ENCODE measurements around the gene CD2. TPM values are rescaled to one million over a fixed set of nuclear protein-coding genes. Genes with fewer than 3 reads are reported as not detected.

Gene CD2
- total RNA-seq, 1 donor from 2014 or later = not detected

DNA sequence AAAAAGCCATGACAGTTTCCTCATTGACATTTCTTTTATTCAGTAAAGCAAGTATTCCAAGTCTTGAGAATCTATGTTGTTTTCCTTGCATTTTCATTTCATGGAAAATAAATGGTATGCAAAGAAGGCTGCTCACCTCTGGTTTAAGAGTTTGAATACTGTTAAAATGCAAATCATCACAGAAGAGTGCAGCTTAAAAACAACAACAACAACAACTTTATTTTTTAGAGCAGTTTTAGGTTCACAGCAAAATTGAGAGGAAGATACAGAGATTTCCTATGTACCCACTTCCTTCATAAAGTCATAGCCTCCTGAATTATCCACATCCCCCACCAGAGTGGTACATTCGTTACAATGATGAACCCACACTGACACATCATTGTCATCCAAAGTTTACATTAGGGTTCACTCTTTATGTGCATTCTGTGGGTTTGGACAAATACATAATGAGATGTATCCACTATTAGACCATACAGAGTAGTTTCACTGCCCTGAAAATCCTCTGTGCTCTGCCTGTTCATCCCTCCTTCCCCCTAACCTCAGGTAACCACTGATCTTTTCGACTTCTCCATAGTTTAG lies 39.2 kb downstream of the CD2 start:
- Mint-ChIP-seq H3K27ac (ENCODE audit: unreplicated experiment) (no peak overlapping the region), H3K9me3 (ENCODE audit: low read depth) (peaks cover 6% of the 10 kb centered on the region)

DNA sequence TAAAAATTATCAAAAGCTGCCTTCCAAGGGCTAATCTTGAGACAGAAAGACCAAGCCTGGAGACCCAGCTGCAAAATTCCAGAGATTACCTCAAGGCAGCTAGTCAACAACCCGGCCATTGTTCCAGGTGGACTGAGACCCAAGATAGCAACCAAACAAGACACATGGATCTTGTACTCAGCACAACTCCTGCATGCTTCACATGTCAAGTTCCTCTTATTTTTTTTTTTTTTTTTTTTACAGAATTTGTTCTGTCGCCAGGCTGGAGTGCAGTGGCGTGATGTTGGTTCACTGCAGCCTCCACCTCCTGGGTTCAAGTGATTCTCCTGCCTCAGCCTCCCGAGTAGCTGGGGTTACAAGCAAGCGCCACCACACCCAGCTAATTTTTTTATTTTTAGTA lies 40.1 kb downstream of the CD2 start:
- H3K27me3 Mint-ChIP-seq (ENCODE audit: low read depth) = peaks cover 9% of the 10 kb centered on the region
- H3K4me1 Mint-ChIP-seq (ENCODE audit: low read depth) = no peaks in the 10 kb centered on the region
- no peak overlapping the region for H3K27ac Mint-ChIP-seq (ENCODE audit: unreplicated experiment)
- H3K36me3 Mint-ChIP-seq (ENCODE audit: low read depth) = no peaks in the 10 kb centered on the region
- DNase-seq (ENCODE audit: low spot score) = no peak
- no peak overlapping the region for H3K4me3 Mint-ChIP-seq (ENCODE audit: unreplicated experiment)
- TF ChIP-seq, protein P1, sequence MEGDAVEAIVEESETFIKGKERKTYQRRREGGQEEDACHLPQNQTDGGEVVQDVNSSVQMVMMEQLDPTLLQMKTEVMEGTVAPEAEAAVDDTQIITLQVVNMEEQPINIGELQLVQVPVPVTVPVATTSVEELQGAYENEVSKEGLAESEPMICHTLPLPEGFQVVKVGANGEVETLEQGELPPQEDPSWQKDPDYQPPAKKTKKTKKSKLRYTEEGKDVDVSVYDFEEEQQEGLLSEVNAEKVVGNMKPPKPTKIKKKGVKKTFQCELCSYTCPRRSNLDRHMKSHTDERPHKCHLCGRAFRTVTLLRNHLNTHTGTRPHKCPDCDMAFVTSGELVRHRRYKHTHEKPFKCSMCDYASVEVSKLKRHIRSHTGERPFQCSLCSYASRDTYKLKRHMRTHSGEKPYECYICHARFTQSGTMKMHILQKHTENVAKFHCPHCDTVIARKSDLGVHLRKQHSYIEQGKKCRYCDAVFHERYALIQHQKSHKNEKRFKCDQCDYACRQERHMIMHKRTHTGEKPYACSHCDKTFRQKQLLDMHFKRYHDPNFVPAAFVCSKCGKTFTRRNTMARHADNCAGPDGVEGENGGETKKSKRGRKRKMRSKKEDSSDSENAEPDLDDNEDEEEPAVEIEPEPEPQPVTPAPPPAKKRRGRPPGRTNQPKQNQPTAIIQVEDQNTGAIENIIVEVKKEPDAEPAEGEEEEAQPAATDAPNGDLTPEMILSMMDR (IDR thresholded peaks at IDR 0.05) = no peak
- H3K9me3 Mint-ChIP-seq (ENCODE audit: low read depth) = peaks cover 6% of the 10 kb centered on the region

More for the DNA sequence above, 39.2 kb downstream of the CD2 start:
- TF ChIP-seq, protein P1 (IDR thresholded peaks at IDR 0.05) = no peak
- Mint-ChIP-seq H3K27me3 (ENCODE audit: low read depth) (peaks cover 9% of the 10 kb centered on the region), H3K4me3 (ENCODE audit: unreplicated experiment) (no peak overlapping the region), H3K36me3 (ENCODE audit: low read depth) (no peaks in the 10 kb centered on the region), H3K4me1 (ENCODE audit: low read depth) (no peaks in the 10 kb centered on the region)
- DNase-seq (ENCODE audit: low spot score) = no peak

- DNase-seq (ENCODE audit: low spot score) = no peak
- no peak overlapping the region for H3K27ac Mint-ChIP-seq (ENCODE audit: unreplicated experiment)
- peaks cover 3% of the 10 kb centered on the region for H3K9me3 Mint-ChIP-seq (ENCODE audit: low read depth)
- H3K27me3 Mint-ChIP-seq (ENCODE audit: low read depth) = peaks cover 8% of the 10 kb centered on the region
- TF ChIP-seq, protein P1 (IDR thresholded peaks at IDR 0.05) = no peak
- H3K4me3 Mint-ChIP-seq (ENCODE audit: unreplicated experiment) = no peak overlapping the region
- H3K4me1 Mint-ChIP-seq (ENCODE audit: low read depth) = no peaks in the 10 kb centered on the region
- H3K36me3 Mint-ChIP-seq (ENCODE audit: low read depth) = peaks cover 2% of the 10 kb centered on the region
These were observed 40.7 kb downstream of the CD2 start for GRCh38 chr1:116794804-116795481.

DNA sequence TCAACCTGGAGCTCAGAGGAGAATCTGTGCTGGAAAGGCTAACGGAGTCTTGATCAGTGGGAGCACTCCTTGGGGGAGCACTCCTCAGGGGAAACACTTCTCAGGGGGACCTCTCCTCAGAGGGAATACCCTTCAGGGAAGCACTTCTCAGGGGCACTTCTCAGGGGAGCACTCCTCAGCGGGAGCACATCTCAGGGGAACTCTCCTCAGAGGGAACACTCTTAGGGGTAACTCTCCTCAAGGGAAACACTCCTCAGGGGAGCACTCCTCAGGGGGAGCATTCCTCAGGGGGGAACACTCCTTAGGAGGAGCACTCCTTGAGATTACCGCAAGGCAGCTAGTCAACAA lies 41.2 kb downstream of the CD2 start:
- DNase-seq (ENCODE audit: low spot score) = no peak
- no peaks in the 10 kb centered on the region for H3K4me1 Mint-ChIP-seq (ENCODE audit: low read depth)
- H3K9me3 Mint-ChIP-seq (ENCODE audit: low read depth) = no peaks in the 10 kb centered on the region
- H3K27me3 Mint-ChIP-seq (ENCODE audit: low read depth) = peaks cover 7% of the 10 kb centered on the region
- H3K27ac Mint-ChIP-seq (ENCODE audit: unreplicated experiment) = no peak overlapping the region
- TF ChIP-seq, protein P1 (IDR thresholded peaks at IDR 0.05) = no peak
- no peak overlapping the region for H3K4me3 Mint-ChIP-seq (ENCODE audit: unreplicated experiment)
- H3K36me3 Mint-ChIP-seq (ENCODE audit: low read depth) = peaks cover 2% of the 10 kb centered on the region

DNA sequence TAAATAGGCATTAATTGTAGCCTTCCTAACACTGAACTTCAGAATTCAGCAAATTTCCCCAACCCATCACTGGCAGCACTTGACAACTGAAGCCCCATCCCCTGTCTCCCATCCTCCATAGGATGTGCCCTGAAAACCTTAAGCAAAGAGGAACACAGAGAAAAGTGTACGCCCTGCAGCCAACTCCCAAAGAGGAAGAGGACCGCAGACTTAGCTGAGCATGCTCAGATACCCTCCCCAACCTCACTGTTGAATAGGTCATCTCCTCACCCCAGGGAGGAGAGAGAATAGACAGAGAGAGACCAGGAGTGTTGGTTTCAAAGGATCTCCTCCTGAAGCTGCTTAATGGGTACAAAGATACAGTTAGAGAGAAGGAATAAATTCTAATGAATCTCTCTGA lies 50.5 kb downstream of the CD2 start:
- Mint-ChIP-seq H3K27ac (ENCODE audit: unreplicated experiment) (no peak overlapping the region), H3K27me3 (ENCODE audit: low read depth) (peaks cover 3% of the 10 kb centered on the region), H3K36me3 (ENCODE audit: low read depth) (peaks cover 2% of the 10 kb centered on the region), H3K9me3 (ENCODE audit: low read depth) (no peaks in the 10 kb centered on the region), H3K4me3 (ENCODE audit: unreplicated experiment) (no peak overlapping the region), H3K4me1 (ENCODE audit: low read depth) (no peaks in the 10 kb centered on the region)
- DNase-seq (ENCODE audit: low spot score) = no peak
- TF ChIP-seq, protein P1 (IDR thresholded peaks at IDR 0.05) = no peak
